Stimulated activated naive CD4-positive, alpha-beta T cell (primary cell): ENCODE measurements around the gene GAS2.

Experiments
- DNase-seq, 6 experiments: peaks; one replicate each; lab custom pipeline; 2025; lab: John Stamatoyannopoulos, UW

Gene GAS2

GRCh38 chr11:22728600-22729389, 62.4 kb downstream of the GAS2 start:
- DNase-seq = no peak

- peak in 2 of 6 experiments; percentile 22 to 28 for DNase-seq
Observed at GRCh38 chr11:22730319-22730718, 63.9 kb downstream of the GAS2 start.

GRCh38 chr11:22732588-22732987, 66.2 kb downstream of the GAS2 start:
- no peak for DNase-seq

- DNase-seq = no peak
Observed at GRCh38 chr11:22733475-22734248, 67.3 kb downstream of the GAS2 start.

- DNase-seq = no peak
Observed at GRCh38 chr11:22734628-22735345, 68.4 kb downstream of the GAS2 start.

- DNase-seq = no peak
Observed at GRCh38 chr11:22742157-22742613, 75.8 kb downstream of the GAS2 start.

GRCh38 chr11:22749536-22749935, 83.1 kb downstream of the GAS2 start:
- DNase-seq = no peak

- DNase-seq = no peak
Observed at GRCh38 chr11:22752908-22753310, 86.5 kb downstream of the GAS2 start.

GRCh38 chr11:22753416-22753815, 87.0 kb downstream of the GAS2 start:
- no peak for DNase-seq

GRCh38 chr11:22761066-22761465, 94.7 kb downstream of the GAS2 start:
- no peak for DNase-seq

GRCh38 chr11:22763166-22763565, 96.8 kb downstream of the GAS2 start:
- no peak for DNase-seq

GRCh38 chr11:22764735-22765134, 98.3 kb downstream of the GAS2 start:
- DNase-seq = no peak

GRCh38 chr11:22768281-22768680, 101.9 kb downstream of the GAS2 start:
- DNase-seq = no peak

- DNase-seq = no peak
Observed at GRCh38 chr11:22769081-22769480, 102.7 kb downstream of the GAS2 start.

GRCh38 chr11:22774716-22775115, 108.3 kb downstream of the GAS2 start:
- DNase-seq = no peak

- DNase-seq = no peak
Observed at GRCh38 chr11:22775248-22775647, 108.8 kb downstream of the GAS2 start.

GRCh38 chr11:22778642-22779041, 112.2 kb downstream of the GAS2 start:
- DNase-seq = no peak

- DNase-seq = no peak
Observed at GRCh38 chr11:22779850-22780249, 113.4 kb downstream of the GAS2 start.

- DNase-seq = no peak
Observed at GRCh38 chr11:22780952-22781593, 114.7 kb downstream of the GAS2 start.

GRCh38 chr11:22785251-22785650, 118.8 kb downstream of the GAS2 start:
- DNase-seq = no peak

GRCh38 chr11:22786475-22786874, 120.1 kb downstream of the GAS2 start:
- DNase-seq = no peak

- no peak for DNase-seq
Observed at GRCh38 chr11:22787055-22787454, 120.6 kb downstream of the GAS2 start.
